Activated naive CD4-positive, alpha-beta T cell treated with anti-CD3 and anti-CD28 coated beads, Interleukin-2, amount 50 U/mL, for 24 hours (primary cell): ENCODE data around the gene PCSK1N.

Source experiments
- H3K27ac Mint-ChIP-seq: one replicate; pipeline ENCODE4 v1.8.0; 2021; ENCODE audit warnings: mild to moderate bottlenecking, mixed read lengths
- H3K27me3 Mint-ChIP-seq: one replicate; pipeline ENCODE4 v1.8.0; 2021; ENCODE audit warnings: mixed read lengths
- H3K36me3 Mint-ChIP-seq: one replicate; pipeline ENCODE4 v1.8.0; 2021; ENCODE audit warnings: mixed read lengths
- H3K4me1 Mint-ChIP-seq: one replicate; pipeline ENCODE4 v1.8.0; 2021; ENCODE audit warnings: mixed read lengths
- H3K4me3 Mint-ChIP-seq: one replicate; pipeline ENCODE4 v1.8.0; 2021; ENCODE audit warnings: mild to moderate bottlenecking, mixed read lengths
- H3K9me3 Mint-ChIP-seq: one replicate; pipeline ENCODE4 v1.8.0; 2021; ENCODE audit warnings: mixed read lengths

The PCSK1N gene

DNA sequence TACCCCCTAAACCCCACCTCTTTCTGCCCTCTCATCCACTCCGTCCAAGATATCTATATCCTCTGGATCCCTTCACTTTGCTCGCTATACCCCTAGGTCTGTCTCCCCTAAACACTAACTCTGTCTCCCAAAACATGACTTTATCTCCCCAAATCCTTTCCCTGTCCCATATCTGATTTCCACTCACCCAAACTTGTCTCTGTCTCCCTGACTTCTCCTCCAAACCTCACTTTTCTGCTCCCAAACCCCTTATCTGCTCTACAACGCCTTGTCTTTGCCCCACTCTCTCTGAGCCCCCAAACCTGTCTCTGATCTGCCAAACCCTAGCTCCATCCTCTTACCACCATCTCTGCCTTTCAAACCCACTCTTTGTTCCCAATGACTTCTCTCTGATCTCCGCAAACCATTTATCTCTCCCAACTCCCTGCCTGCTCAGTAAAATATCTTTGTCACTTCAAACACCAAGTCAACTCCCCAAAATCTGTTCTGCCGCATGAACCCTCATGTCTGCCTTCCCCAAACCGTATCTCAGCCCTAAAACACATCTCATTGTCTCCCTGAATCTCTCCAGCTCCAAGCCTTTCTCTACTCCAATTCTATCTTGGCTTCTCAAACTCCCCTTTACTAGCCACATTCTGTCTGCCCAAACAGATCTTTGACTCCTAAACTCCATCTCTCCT lies 48.4 kb downstream of the PCSK1N start:
- H3K4me1 Mint-ChIP-seq: peaks cover 7% of the 10 kb centered on the region
- H3K4me3 Mint-ChIP-seq: no peak overlapping the region
- H3K27ac Mint-ChIP-seq: no peak overlapping the region
- H3K36me3 Mint-ChIP-seq: no peaks in the 10 kb centered on the region
- H3K27me3 Mint-ChIP-seq: no peaks in the 10 kb centered on the region
- H3K9me3 Mint-ChIP-seq: no peaks in the 10 kb centered on the region

DNA sequence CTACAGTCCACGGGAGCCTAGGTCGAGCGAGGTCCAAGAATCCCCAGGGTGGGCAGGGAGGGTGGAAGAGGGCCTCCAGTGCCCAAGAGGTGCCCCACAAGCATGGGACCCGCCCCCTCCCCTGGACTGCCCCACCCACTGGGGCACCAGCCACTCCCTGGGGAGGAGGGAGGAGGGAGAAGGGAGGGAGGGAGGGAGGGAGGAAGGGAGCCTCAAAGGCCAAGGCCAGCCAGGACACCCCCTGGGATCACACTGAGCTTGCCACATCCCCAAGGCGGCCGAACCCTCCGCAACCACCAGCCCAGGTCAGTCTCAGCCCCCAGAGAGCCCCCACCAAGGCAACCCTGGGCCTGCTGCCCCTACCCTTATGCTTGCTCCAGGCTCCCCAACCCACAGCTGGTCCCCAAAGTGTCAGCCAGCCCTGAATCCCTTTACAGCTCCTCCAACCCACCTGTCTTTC lies 49.0 kb downstream of the PCSK1N start, which contains the start of gene GATA1:
Gene GATA1 (plus strand): TSS at position 250 of the 460 bp plus-strand sequence. CDS start 4,520 bp downstream, outside the sequence.
- Mint-ChIP-seq H3K27me3 (no peaks in the 10 kb centered on the region), H3K36me3 (no peaks in the 10 kb centered on the region), H3K4me1 (peaks cover 7% of the 10 kb centered on the region), H3K27ac (no peak within 1 kb of the TSS), H3K9me3 (no peaks in the 10 kb centered on the region), H3K4me3 (no peak within 1 kb of the TSS)

DNA sequence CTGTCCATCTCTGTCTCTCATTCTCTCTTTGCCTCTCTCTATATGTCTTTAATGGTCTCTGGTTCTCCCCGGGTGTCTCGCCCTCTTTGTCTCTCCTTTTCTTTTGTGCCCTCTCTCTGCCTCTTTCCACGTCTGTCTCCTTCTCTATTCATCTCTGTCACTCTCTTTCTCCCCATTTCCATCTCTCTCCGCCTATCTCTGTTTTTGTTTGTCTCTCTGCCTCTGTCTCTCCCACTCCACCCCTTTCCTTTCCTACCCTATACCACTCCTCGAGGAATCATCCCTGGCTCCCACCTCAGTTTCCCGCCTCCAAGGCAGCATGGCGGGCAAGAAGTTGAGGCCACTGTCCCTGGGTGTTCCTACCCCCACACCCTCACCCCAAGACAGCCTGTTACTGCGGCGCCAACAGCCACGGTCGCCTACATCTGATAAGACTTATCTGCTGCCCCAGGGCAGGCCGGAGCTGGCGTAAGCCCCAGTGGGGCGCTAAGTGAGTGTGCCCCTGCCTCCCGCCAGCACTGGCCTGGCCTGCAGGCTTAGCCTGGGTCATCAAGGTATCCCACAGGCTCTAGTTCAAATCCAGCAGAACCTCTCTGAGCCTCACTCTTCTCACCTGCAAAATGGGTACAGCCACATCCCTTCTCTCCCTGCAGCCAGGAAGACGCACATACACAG lies 49.7 kb downstream of the PCSK1N start:
- Mint-ChIP-seq H3K27me3 (no peaks in the 10 kb centered on the region), H3K4me1 (peaks cover 7% of the 10 kb centered on the region), H3K4me3 (no peak overlapping the region), H3K36me3 (no peaks in the 10 kb centered on the region), H3K27ac (no peak overlapping the region), H3K9me3 (no peaks in the 10 kb centered on the region)

DNA sequence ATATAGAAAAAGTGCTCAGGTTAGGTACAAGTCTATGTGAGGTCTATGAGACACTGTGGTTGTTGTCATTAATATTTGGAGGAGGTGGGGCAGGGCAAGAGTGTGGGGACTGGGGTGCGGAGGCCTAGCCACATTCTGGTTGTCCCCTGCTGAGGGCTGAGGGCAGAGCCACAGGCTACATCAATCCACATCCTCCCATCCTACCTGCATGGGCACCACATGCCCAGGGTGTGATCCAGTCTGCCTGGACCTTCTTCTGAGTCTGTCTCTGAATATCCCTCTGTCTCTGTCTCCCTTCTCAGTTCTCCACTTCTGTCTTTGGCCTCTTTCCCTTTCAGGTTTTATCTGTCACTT lies 50.2 kb downstream of the PCSK1N start:
- no peaks in the 10 kb centered on the region for H3K36me3 Mint-ChIP-seq
- H3K4me3 Mint-ChIP-seq: no peak overlapping the region
- H3K27me3 Mint-ChIP-seq: no peaks in the 10 kb centered on the region
- no peaks in the 10 kb centered on the region for H3K9me3 Mint-ChIP-seq
- H3K4me1 Mint-ChIP-seq: peaks cover 7% of the 10 kb centered on the region
- H3K27ac Mint-ChIP-seq: no peak overlapping the region

DNA sequence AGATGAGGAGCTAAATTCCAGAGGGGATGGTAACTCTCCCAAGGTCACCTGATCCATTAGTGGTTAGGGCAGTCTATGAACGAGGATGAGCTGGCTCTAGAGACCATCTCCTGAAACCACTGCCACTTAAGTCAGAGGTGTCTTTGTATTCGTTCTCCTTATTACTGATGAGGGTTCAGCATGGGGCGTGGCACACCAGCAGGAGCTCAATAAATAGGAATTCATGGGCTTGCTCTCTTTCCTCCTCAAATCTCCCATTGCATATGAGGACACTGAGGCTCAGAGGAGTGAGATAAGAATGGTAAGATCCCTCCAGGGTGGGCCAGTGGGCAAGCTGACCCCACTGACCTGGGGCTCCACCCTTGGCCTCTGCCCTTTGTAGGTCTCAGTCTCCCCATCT lies 50.7 kb downstream of the PCSK1N start:
- no peaks in the 10 kb centered on the region for H3K27me3 Mint-ChIP-seq
- H3K4me3 Mint-ChIP-seq: no peak overlapping the region
- H3K9me3 Mint-ChIP-seq: no peaks in the 10 kb centered on the region
- H3K36me3 Mint-ChIP-seq: no peaks in the 10 kb centered on the region
- peaks cover 3% of the 10 kb centered on the region for H3K4me1 Mint-ChIP-seq
- no peak overlapping the region for H3K27ac Mint-ChIP-seq

DNA sequence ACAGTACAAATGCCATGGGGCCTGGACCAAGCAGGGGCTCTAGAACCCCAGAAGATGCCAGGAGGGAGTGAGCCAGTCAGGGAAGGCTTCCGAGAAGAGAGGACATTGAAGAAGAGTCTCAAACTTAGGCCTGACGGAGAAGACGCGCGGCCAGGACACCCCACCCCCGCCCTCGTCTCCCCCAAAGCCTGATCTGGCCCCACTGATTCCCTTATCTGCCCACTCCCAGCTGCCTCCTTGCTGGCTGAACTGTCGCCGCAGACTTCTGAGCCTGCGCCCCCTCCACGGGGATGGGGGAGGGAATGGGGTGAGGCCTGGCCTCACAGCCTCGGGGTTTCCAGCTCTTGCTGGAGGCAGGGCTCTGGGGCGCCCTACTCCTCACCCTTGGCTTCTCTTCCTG lies 52.6 kb downstream of the PCSK1N start:
- Mint-ChIP-seq H3K27me3 (no peaks in the 10 kb centered on the region), H3K4me3 (no peak overlapping the region), H3K4me1 (no peaks in the 10 kb centered on the region), H3K9me3 (no peaks in the 10 kb centered on the region), H3K27ac (no peak overlapping the region), H3K36me3 (no peaks in the 10 kb centered on the region)

DNA sequence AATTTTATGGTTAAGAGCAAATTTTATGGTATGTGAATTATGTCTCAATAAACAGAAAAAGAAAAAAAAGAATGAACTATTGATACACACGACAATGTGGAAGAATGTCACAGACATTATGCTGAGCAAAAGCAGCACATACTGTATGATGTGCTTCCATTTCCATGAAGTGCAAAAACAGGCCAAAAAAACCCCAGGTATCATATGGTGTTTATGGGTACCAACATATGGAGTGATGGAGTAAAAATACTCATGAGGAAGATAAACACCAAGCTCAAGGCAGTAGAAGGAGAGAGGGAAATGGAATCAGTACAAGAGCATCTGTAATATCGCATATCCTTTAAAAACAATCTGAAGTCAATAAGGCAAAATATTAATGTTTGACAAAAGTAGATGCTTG lies 53.2 kb downstream of the PCSK1N start:
- Mint-ChIP-seq H3K9me3 (no peaks in the 10 kb centered on the region), H3K27me3 (no peaks in the 10 kb centered on the region), H3K4me1 (no peaks in the 10 kb centered on the region), H3K4me3 (no peak overlapping the region), H3K27ac (no peak overlapping the region), H3K36me3 (no peaks in the 10 kb centered on the region)

DNA sequence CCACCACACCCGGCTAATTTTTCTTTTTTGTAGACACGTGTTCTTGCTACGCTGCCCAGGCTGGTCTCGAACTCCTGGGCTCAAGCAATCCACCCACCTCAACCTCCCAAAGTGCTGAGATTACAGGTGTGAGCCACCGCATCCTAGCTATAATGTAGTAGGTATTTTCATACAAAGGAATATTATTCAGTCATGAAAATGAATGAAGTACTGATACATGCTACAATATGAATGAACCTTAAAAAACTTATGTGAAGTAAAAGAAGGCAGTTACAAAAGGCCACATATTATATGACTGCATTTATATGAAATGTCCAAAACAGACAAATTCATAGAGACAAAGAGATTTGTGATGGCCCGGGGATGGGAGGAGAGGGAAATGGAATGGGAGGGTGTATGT lies 53.7 kb downstream of the PCSK1N start:
- no peak overlapping the region for H3K4me3 Mint-ChIP-seq
- H3K9me3 Mint-ChIP-seq: no peaks in the 10 kb centered on the region
- H3K27me3 Mint-ChIP-seq: no peaks in the 10 kb centered on the region
- no peaks in the 10 kb centered on the region for H3K36me3 Mint-ChIP-seq
- H3K27ac Mint-ChIP-seq: no peak overlapping the region
- H3K4me1 Mint-ChIP-seq: no peaks in the 10 kb centered on the region
